ENCODE measurements around the gene MB. TPM values are rescaled to one million over a fixed set of nuclear protein-coding genes. Genes with fewer than 3 reads are reported as not detected.
A peak's percentile ranks its signal among the peaks of the same experiment; 100 is the strongest.
"Not testable (repeated sequence)": the region's sequence is repeated elsewhere in the genome, so short reads cannot be mapped to it uniquely, and the experiment has no call there.

MB gene
- total RNA-seq, 3 donors from 2014 or later: 0.48 to 13.1 (median 10.0) TPM

- intact Hi-C loops (cut with DNase I; ENCODE audit: low total_unique reads): loop anchor here (10.0 kb wide), 1 partner anchor 397 kb away; the partner anchor contains the start of gene RBFOX2
Observed at GRCh38 chr22:35627267-35628041, 10.3 kb upstream of the MB start.

GRCh38 chr22:35625763-35626432, 8.8 kb upstream of the MB start:
- no peak for TF ChIP-seq CTCF (IDR thresholded peaks at IDR 0.05)
- no peak for TF ChIP-seq POLR2A (IDR thresholded peaks at IDR 0.05)
- no peak for TF ChIP-seq POLR2AphosphoS5 (IDR thresholded peaks at IDR 0.05)
- Histone ChIP-seq H3K4me1 (peaks cover 4 to 9% of the 10 kb centered on the region in 2 donors), H3K9me3 (no peaks in the 10 kb centered on the region), H3K36me3 (no peaks in the 10 kb centered on the region), H3K27ac (no peak overlapping the region), H3K27me3 (no peaks in the 10 kb centered on the region), H3K4me3 (no peak overlapping the region)
- no peak for DNase-seq (ENCODE audit: low spot score in 2 of 2)
- intact Hi-C loops (cut with DNase I; ENCODE audit: low total_unique reads): loop anchor here (10.0 kb wide), 1 partner anchor 399 kb away; the partner anchor contains the start of gene RBFOX2

More at GRCh38 chr22:35627267-35628041, 10.3 kb upstream of the MB start:
- Histone ChIP-seq H3K36me3 (no peaks in the 10 kb centered on the region), H3K27ac (peak overlapping the region; percentile 86 to 95), H3K27me3 (no peaks in the 10 kb centered on the region), H3K4me1 (peaks cover 4 to 9% of the 10 kb centered on the region in 2 donors), H3K4me3 (peak overlapping the region; percentile 42 to 78 (median 53)), H3K9me3 (no peaks in the 10 kb centered on the region)
- TF ChIP-seq POLR2A (IDR thresholded peaks at IDR 0.05) (peak; percentile 18), POLR2AphosphoS5 (IDR thresholded peaks at IDR 0.05) (peak in 2 of 3 donors; percentile 25 to 48), CTCF (IDR thresholded peaks at IDR 0.05) (peak in 2 of 3 donors; percentile 20 to 54)
- DNase-seq (ENCODE audit: low spot score in 2 of 2): peak; percentile 86 to 89

- TF ChIP-seq POLR2AphosphoS5 (IDR thresholded peaks at IDR 0.05) (no peak), CTCF (IDR thresholded peaks at IDR 0.05) (no peak), POLR2A (IDR thresholded peaks at IDR 0.05) (no peak)
- H3K36me3 ChIP-seq: no peaks in the 10 kb centered on the region
- H3K4me1 ChIP-seq: peaks cover 3 to 9% of the 10 kb centered on the region in 2 donors
- no peak overlapping the region for H3K4me3 ChIP-seq
- H3K27ac ChIP-seq: no peak overlapping the region
- no peaks in the 10 kb centered on the region for H3K27me3 ChIP-seq
- no peak for DNase-seq (ENCODE audit: low spot score in 2 of 2)
- no peaks in the 10 kb centered on the region for H3K9me3 ChIP-seq
- intact Hi-C loops (cut with DNase I; ENCODE audit: low total_unique reads): loop anchor here (10.0 kb wide), 1 partner anchor 400 kb away; the partner anchor contains the start of gene RBFOX2
Observed at GRCh38 chr22:35624547-35624946, 7.4 kb upstream of the MB start.

- intact Hi-C loops (cut with DNase I; ENCODE audit: low total_unique reads): loop anchor here (10.0 kb wide), 1 partner anchor 401 kb away; the partner anchor contains the start of gene RBFOX2
- H3K36me3 ChIP-seq; H3K4me1 ChIP-seq; H3K4me3 ChIP-seq; DNase-seq (ENCODE audit: low spot score in 2 of 2); H3K27ac ChIP-seq; H3K27me3 ChIP-seq; H3K9me3 ChIP-seq: not testable (repeated sequence)
Observed at GRCh38 chr22:35623885-35624284, 6.8 kb upstream of the MB start.

GRCh38 chr22:35622191-35622913, 5.2 kb upstream of the MB start:
- intact Hi-C loops (cut with DNase I; ENCODE audit: low total_unique reads): loop anchor here (10.0 kb wide), 1 partner anchor 402 kb away; the partner anchor contains the start of gene RBFOX2
- DNase-seq (ENCODE audit: low spot score in 2 of 2): peak; percentile 88 to 93
- peaks cover 0 to 5% of the 10 kb centered on the region in 2 donors for H3K4me1 ChIP-seq
- peak overlapping the region; percentile 76 to 88 for H3K27ac ChIP-seq
- H3K36me3 ChIP-seq: no peaks in the 10 kb centered on the region
- peak overlapping the region in 1 of 3 donors; percentile 7 for H3K4me3 ChIP-seq
- no peaks in the 10 kb centered on the region for H3K27me3 ChIP-seq
- H3K9me3 ChIP-seq: no peaks in the 10 kb centered on the region
- no peak for TF ChIP-seq POLR2A (IDR thresholded peaks at IDR 0.05)
- TF ChIP-seq CTCF (IDR thresholded peaks at IDR 0.05): no peak
- no peak for TF ChIP-seq POLR2AphosphoS5 (IDR thresholded peaks at IDR 0.05)

Data from breast epithelium (tissue), 4 donors.